GM21360 (cell line): ENCODE results near the gene PLEKHA6.

Experiments
- ATAC-seq: cut with Tn5 transposase; IDR thresholded peaks from one replicate; pipeline ENCODE4 v1.9.1; 2021; ENCODE audit warnings: mild to moderate bottlenecking, moderate library complexity; ENCODE audit not compliant: unreplicated experiment

PLEKHA6 gene

GRCh38 chr1:204286831-204287421 is 72.8 kb downstream of the PLEKHA6 start:
- no peak for ATAC-seq

- ATAC-seq = no peak
Measured at GRCh38 chr1:204286315-204286714, 73.4 kb downstream of the PLEKHA6 start.

DNA sequence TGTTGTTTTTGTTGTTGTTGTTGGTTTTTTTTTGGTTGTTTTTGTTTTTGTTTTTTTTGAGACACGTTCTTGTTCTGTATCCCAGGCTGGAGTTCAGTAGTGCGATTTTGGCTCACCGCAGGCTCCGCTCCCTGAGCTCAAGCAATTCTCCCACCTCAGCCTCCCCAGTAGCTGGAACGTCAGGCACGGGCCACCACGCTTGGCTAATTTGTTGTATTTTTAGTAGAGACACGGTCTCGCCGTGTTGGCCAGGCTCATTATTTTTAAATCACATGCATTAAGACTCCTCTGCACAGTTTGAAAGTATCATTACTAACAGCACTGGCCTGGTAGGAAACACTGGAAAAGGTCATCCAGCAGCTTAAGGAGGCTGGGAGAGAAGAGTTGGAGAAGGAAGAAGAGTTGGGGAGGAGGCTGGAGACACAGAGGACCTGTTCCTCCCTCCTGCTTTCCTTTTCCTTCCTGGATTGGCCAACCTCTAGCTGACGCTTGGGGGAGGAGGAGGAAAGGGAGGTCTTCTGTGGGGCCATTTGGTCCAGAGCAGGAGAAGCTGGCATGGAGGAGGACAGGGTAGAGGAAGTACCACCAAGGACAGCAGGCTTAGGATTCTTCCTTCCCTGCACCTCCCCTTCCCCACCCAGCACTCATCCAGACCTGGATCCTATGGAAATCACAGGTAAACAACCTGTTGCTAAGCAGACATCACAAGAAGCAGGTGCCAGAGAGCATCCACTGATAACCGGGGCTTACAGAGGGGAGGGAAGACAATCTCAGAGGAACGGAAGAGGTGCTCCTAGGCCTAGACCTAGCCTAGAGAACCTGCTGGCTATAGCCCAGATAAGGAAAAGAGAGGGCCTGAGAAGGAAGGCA is 74.1 kb downstream of the PLEKHA6 start:
- no peak for ATAC-seq

GRCh38 chr1:204284929-204285328 is 74.8 kb downstream of the PLEKHA6 start:
- ATAC-seq = no peak

DNA sequence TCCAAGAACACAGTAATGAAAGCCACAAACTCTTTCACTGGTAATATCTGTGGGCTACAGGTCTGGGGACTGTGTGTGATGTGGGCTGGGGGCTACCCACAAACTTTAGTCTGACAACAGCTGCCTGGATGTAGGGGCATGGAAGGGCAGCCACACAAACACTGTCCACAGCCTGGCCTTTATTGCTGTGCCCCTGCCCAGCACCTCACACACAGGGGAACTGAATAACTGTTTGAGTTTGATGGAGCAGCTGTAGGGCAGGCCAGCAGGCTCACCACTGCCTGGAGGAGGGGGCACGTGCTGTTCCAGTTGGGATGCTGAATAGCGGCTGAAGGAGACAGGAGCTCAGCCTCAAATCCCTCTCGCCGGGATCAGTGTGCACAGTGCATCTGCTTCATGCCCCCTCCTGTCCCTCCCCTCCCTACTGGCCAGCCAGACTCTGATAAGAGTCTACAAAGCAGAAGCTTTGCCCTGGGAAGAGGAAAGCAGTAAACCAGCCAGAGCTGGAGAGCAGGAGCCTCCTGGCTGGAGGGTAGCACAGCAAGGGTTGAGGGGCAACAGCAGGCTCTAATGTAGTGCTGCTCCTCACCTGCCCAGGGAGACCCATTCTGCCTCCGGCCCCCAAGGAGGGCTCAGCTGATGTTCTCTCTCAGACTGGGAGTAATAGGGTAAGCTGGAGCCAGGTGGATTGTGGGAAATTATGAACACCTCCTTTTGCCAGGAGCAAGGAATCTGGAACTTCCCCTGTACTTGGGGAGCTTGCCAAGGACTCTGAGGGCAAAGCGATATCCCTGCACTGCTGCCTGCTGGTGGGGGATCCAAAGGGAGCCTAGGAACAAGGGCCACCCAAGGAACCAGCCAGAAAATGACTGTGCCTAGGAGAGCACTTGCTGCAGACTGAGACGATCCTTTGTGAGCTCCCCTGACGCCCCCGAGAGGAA is 75.7 kb downstream of the PLEKHA6 start:
- ATAC-seq = no peak

DNA sequence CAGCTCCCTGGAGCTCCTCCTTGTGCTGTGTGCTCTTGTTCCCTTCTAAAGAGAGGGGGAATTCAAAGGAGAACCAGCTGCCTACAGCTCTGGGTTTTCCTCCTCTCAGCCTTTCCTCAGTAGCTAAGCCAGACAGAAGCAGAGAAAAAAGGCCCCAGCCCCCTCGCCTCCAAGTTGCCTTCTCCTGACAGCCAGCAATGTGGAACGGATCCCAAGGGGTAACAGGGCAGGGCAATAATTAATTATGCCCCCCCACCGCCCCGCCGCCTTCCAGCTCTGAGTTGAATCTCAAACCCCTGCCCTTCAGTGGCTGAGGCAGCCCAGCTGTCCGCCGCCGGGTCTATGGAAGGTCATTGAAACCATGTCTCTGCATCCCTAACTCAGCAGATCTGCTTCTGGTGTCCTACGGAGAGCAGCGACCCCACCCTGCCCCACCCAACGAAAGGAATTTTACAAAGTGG is 76.9 kb downstream of the PLEKHA6 start:
- ATAC-seq = no peak

GRCh38 chr1:204280099-204280961 is 79.4 kb downstream of the PLEKHA6 start:
- ATAC-seq = no peak

DNA sequence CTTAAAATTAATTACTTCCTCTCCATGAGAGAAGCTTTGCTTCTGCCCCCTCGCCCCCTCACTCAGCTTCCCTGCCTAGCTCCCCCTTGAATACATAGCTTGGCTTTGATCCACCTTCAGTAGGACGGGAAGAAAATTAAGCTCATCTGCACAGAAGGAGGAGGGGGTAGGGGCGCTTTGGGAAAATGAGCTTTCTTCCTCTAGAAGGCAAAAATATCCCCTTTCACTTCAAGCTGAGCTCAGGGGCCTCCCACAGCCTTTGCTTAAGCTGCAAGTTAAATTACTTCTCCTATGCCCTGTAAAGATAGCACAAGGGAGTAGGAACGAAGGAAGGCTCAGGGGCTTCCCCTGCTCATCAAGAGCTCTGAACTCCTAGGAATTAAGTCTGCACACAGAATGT is 80.8 kb downstream of the PLEKHA6 start:
- no peak for ATAC-seq

DNA sequence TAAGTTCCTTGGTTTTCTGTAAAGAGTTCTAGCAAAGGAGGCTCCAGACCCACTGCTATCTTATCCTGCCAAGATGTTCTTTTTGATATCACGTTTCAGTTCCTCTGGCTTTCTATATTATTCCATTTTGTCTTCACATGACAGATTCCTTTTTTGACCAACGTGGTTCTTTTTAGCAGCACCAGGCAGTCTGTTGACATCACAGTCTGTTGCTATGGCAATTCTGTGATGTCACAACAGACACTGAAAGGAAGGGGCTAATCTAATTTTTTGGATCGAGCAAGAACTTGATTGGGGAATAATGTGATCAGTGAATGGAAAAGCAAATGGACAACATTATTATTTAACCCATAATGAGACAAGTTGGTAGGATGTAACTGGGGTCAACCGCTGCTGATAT is 81.5 kb downstream of the PLEKHA6 start:
- ATAC-seq = no peak

DNA sequence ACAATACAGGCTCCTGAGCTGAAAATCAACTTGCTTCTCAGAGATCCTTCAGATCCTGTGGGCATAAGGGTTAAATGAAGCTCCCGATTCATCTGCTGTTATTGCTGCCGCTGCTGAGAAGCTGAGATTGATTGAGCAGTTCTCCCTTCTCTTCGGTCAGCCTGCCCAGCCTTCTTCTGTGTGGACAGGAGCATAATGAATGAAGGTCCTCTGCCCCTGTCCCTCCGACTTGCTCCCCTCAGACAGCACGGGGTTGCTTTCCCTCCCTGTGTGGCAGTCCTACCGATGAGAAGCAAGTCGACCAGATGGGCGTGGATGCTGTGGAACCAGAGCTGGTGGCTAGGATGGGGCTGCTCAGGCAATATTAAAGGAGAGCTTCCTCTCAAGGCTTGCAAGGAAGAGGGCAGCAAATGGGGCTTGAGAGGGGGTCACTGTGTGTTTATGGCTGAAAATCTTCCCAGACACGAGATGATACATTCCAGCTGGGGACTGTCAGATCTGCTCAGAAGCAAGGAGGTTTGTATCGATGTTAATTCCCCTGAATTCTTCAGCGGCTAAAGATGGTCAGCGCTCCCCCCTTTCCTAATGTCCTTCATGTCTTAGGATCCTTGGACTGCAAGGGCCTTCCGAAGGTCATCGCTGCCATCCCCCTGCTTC is 82.0 kb downstream of the PLEKHA6 start:
- ATAC-seq = no peak

GRCh38 chr1:204275695-204276370 is 83.9 kb downstream of the PLEKHA6 start:
- ATAC-seq = no peak

- no peak for ATAC-seq
Measured at GRCh38 chr1:204274446-204274845, 85.3 kb downstream of the PLEKHA6 start.

- ATAC-seq = no peak
Measured at GRCh38 chr1:204272505-204272904, 87.2 kb downstream of the PLEKHA6 start.

DNA sequence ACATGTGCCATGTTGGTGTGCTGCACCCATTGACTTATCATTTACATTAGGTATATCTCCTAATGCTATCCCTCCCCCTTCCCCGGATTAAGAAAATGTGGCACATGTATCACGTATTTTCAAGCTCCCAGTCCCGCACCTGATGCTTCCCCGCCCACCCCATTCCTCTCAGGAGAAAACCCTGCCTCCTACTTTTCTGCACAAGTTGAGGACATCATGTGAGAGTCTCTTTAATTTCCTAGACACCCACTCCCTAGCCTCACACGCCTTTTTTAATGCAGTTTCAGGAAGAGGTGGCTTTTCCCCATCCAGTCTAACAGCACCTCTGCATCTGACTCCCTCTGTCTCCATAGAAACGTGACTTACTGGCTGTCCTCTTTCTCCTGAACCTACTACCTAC is 87.8 kb downstream of the PLEKHA6 start:
- no peak for ATAC-seq

- ATAC-seq = no peak
Measured at GRCh38 chr1:204268101-204268500, 91.6 kb downstream of the PLEKHA6 start.

DNA sequence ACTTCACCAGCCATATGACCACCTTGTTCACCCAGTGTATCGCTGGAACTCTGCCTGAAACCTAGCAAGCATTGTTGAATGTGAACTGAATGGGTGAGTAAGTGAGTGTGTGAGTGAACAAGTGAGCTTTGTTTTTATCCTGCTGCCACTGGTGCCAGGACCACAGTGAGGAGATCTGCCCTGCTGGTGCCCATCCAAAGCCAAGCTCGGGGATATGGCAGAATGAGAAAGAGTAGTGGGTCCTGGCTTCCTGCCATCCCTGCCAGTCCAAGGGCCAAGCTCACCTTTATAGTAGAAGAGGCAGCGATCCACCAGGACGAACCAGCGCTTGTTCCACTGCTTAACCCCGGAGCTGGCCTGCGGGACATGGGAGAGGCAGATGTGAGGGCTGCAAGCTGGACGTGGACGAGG is 92.5 kb downstream of the PLEKHA6 start:
- ATAC-seq = no peak

- no peak for ATAC-seq
Measured at GRCh38 chr1:204266504-204267034, 93.2 kb downstream of the PLEKHA6 start.

DNA sequence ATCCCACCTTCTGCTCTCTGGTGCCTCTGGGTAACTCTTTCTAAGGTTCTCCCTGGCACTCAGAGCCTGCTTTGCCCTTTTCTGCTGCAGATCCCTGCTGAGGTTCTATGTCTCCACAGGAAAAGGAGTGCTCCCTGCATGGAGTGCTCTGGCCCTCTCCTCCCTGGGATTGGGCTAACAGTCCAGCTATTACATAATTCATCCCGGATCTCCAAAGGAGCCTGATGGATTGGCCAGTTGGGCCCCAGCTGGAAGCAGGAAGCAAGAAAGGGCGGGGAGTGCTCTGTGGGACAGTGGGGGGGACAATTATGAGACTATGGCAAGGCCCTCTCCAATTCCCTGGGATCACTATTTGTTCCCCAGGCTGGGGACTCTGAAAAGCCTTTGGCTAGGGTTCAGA is 94.1 kb downstream of the PLEKHA6 start:
- no peak for ATAC-seq

GRCh38 chr1:204264805-204265204 is 94.9 kb downstream of the PLEKHA6 start:
- no peak for ATAC-seq
